HepG2 (cell line): Measurements from ENCODE around the gene TMEM63C. TPM values are rescaled to one million over a fixed set of nuclear protein-coding genes. Genes with fewer than 3 reads are reported as not detected.

Experiments
- ATAC-seq: fragments of 200-7000 bp; cut with Tn5 transposase; 3 replicates; pipeline ENCODE4 v1.9.1; 2020; ENCODE audit warnings: mild to moderate bottlenecking, moderate library complexity
- BruUV-seq: library from RNA; stranded (reverse); fragments of 400-500 nt; replicated peaks from 2 replicates; lab custom pipeline; 2021; lab: Mats Ljungman, UMichigan
- CTCF ChIA-PET: fragments of 300-600 bp; formaldehyde crosslinking; extraction: SDS; loops from one replicate; lab custom pipeline; 2021; ENCODE audit warnings: low total read pairs, inconsistent platforms, low intra/inter-chr PET ratio; lab: Yijun Ruan, JAX
- POLR2A ChIA-PET: fragments of 350-600 bp; sonication (Branson Sonifier 250); formaldehyde crosslinking; loops from one replicate; lab custom pipeline; 2020; ENCODE audit warnings: antibody characterized with exemption, inconsistent platforms; lab: Yijun Ruan, JAX
- DNase-seq: peaks from one replicate; pipeline ENCODE4 v3.0.0-alpha.2; 2015; ENCODE audit warnings: low spot score
- FAIRE-seq: peaks from 3 replicates; lab custom pipeline; 2011; peaks lifted over from hg19 to GRCh38; lab: Jason Lieb, UNC
- H2AFZ ChIP-seq: one replicate; pipeline ENCODE4 v1.6.1; 2011; ENCODE audit warnings: low read length, inconsistent platforms
- H3K27ac ChIP-seq: fragments of 300-600 bp; 3 replicates; pipeline ENCODE4 v1.8.0; 2011; ENCODE audit warnings: mixed run types, mild to moderate bottlenecking, mixed read lengths, low read length, inconsistent platforms; ENCODE audit not compliant: insufficient read depth; ENCODE audit errors: extremely low read length
- H3K27me3 ChIP-seq, 2 experiments: fragments of 200-600 bp in 1 of 2; 2 replicates in 1 of 2; 3 replicates in 1 of 2; pipeline versions ENCODE4 v1.6.0 to v1.8.0; 2011; ENCODE audit warnings: low read length in 2 of 2, mild to moderate bottlenecking in 2 of 2, moderate library complexity in 2 of 2, inconsistent platforms in 1 of 2; ENCODE audit not compliant: insufficient read depth in 2 of 2, control insufficient read depth in 1 of 2
- H3K36me3 ChIP-seq, 2 experiments: fragments of 200-600 bp in 1 of 2; replicated peaks in 1 of 2; 2 replicates in 1 of 2; 3 replicates in 1 of 2; pipeline versions ENCODE4 v1.5.1 to v1.8.0; 2011; ENCODE audit warnings: low read length in 2 of 2, inconsistent platforms in 1 of 2; ENCODE audit not compliant: insufficient read depth in 2 of 2, control insufficient read depth in 1 of 2
- H3K4me1 ChIP-seq: 2 replicates; pipeline ENCODE4 v1.5.1; 2012; ENCODE audit warnings: low read length, inconsistent platforms; ENCODE audit not compliant: insufficient read depth
- H3K4me2 ChIP-seq: 2 replicates; pipeline ENCODE4 v1.6.0; 2011; ENCODE audit warnings: low read depth, low read length, inconsistent platforms
- H3K4me3 ChIP-seq, 3 experiments: fragments of 200-600 bp in 1 of 3; sonication (generic), shearing (Covaris generic) in 1 of 3; replicated peaks in 1 of 3; 2 replicates each; pipeline ENCODE4 v1.5.1; 2011 to 2016; ENCODE audit warnings: low read length in 3 of 3, inconsistent platforms in 2 of 3, low read depth in 2 of 3, mild to moderate bottlenecking in 2 of 3, control low read depth in 1 of 3, mixed read lengths in 1 of 3; ENCODE audit not compliant: insufficient read depth in 1 of 3
- H3K79me2 ChIP-seq: one replicate; pipeline ENCODE4 v1.6.1; 2011; ENCODE audit warnings: low read length, inconsistent platforms; ENCODE audit not compliant: insufficient read depth
- H3K9ac ChIP-seq: 2 replicates; pipeline ENCODE4 v1.6.0; 2011; ENCODE audit warnings: mild to moderate bottlenecking, low read depth, low read length, inconsistent platforms; ENCODE audit not compliant: insufficient read depth
- H3K9me3 ChIP-seq: 2 replicates; pipeline ENCODE4 v1.5.1; 2012; ENCODE audit warnings: mild to moderate bottlenecking, low read length
- H4K20me1 ChIP-seq: 2 replicates; pipeline ENCODE4 v1.6.0; 2011; ENCODE audit warnings: inconsistent platforms, mild to moderate bottlenecking, low read length, moderate library complexity; ENCODE audit not compliant: insufficient read depth
- ADNP ChIP-seq: sonication (generic); formaldehyde crosslinking; IDR thresholded peaks from 2 replicates; pipeline ENCODE4 v1.4.0; 2020; ENCODE audit warnings: missing genetic modification reagents
- HMG20A ChIP-seq: IDR thresholded peaks from 2 replicates; pipeline ENCODE4 v1.6.1; 2016; ENCODE audit warnings: borderline replicate concordance
- SMC3 ChIP-seq: IDR thresholded peaks from 2 replicates; pipeline ENCODE4 v1.6.1; 2011; ENCODE audit warnings: low read length, improper control_type of control experiment
- STAG1 ChIP-seq: sonication (generic); formaldehyde crosslinking; IDR thresholded peaks from 2 replicates; pipeline ENCODE4 v1.4.0; 2020; ENCODE audit warnings: missing genetic modification reagents
- ZNF75D ChIP-seq: sonication (generic); formaldehyde crosslinking; IDR thresholded peaks from 2 replicates; pipeline ENCODE4 v1.8.1; 2023; ENCODE audit warnings: missing genetic modification reagents, mild to moderate bottlenecking, borderline replicate concordance
- WGBS: methylation state at CpG from one replicate; pipeline ENCODE4 v1.1.6; 2017; ENCODE audit warnings: low lambda C conversion rate; 5-methylcytosine and 5-hydroxymethylcytosine counted together
- in situ Hi-C: cut with HindIII; loops from 2 replicates; pipeline ENCODE4 v1.10.0; 2017; ENCODE audit warnings: low pct_unique_long_range_greater_than_20kb; ENCODE audit not compliant: extremely low pct_ligation_motif_present
- intact Hi-C: fragments of 100-400 bp; cut with micrococcal nuclease; formaldehyde crosslinking; loops from one replicate; pipeline ENCODE4 v1.10.0; 2022; ENCODE audit not compliant: unreplicated experiment
- polyA plus RNA-seq, 8 experiments: library from polyadenylated mRNA; depleted of rRNA in 3 of 8; stranded (reverse) in 7 of 8; unstranded in 1 of 8; fragments of >200 nt; fragmentation: Illumina TruSeq in 4 of 8; extraction: Trizol in 4 of 8; gene quantifications; 2 replicates each; pipeline versions ENCODE4 v1.2.1 to v1.2.3, GENCODE V29; 2011 to 2016; ENCODE audit warnings: low read depth in 4 of 8, missing spikeins in 1 of 8, mixed read lengths in 1 of 8; ENCODE audit not compliant: insufficient read depth in 1 of 8
- total RNA-seq, 5 experiments: library from RNA; depleted of rRNA; stranded (reverse); fragments of >200 nt; fragmentation: Illumina TruSeq; extraction: Trizol; gene quantifications; 2 replicates each; pipeline ENCODE4 v1.2.3, GENCODE V29; 2016; ENCODE audit warnings: low read depth in 1 of 5
- TF ChIP-seq, protein P1 (sequence below): sonication (generic); formaldehyde crosslinking; IDR thresholded peaks from 2 replicates; pipeline ENCODE4 v1.5.0; 2020; ENCODE audit warnings: mild to moderate bottlenecking, missing genetic modification reagents, moderate library complexity

TMEM63C gene
- total and polyA plus RNA-seq, 2 of the 13 experiments (the other 11 are each of a cell fraction or from before 2014, with no cell fraction given): 0.17 to 0.27 TPM

DNA sequence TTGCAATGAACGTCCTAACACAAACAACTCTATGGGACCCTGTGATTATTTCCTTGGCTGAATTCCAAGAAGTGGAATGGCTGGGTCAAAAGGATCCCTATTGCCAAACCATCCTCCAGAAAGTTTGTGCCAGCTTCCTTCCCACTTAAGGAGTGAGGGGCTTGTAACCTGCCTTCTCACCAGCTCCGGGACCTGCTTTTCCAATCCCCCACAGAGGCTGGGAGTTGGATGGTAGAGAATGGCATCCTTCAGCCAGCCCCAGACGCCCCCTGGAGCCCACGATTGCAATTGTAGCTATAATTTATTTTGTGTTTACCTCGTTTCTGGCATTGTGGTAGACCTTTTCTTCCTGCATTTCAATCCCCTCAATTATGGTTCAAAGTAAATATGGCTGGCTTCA lies 30.4 kb upstream of the TMEM63C start:
- no peak for DNase-seq

More for the DNA sequence above, 30.4 kb upstream of the TMEM63C start:
- WGBS: 0% methylated on average over 5 of the region's 5 CpGs
- no peaks in the 10 kb centered on the region for H4K20me1 ChIP-seq
- BruUV-seq: no TSS peak
- no peak overlapping the region for H3K4me2 ChIP-seq
- intact Hi-C loops (loop anchor here (5.0 to 10.0 kb wide), 2 partner anchors 161 to 404 kb away; no protein-coding TSS in a partner anchor), in situ Hi-C loops (no loop called here)
- no peaks in the 10 kb centered on the region for H3K79me2 ChIP-seq
- no peak overlapping the region for H3K9ac ChIP-seq
- ChIA-PET CTCF (interaction anchor here (1.5 to 1.9 kb wide), 3 partner anchors 11 to 279 kb away, joined by 5 to 8 read pairs (median 6); no protein-coding TSS in a partner anchor), POLR2A (no interaction called here)
- no peaks in the 10 kb centered on the region for H3K9me3 ChIP-seq
- H3K4me3 ChIP-seq: no peak overlapping the region
- H3K27me3 ChIP-seq: peaks cover 0 to 19% of the 10 kb centered on the region in 2 experiments; a peak in 4 of 5 replicates
- ATAC-seq (peak; percentile 73), FAIRE-seq (peak; percentile 37)
- H2AFZ ChIP-seq: no peak overlapping the region
- H3K27ac ChIP-seq: no peak overlapping the region
- TF ChIP-seq, protein P1, sequence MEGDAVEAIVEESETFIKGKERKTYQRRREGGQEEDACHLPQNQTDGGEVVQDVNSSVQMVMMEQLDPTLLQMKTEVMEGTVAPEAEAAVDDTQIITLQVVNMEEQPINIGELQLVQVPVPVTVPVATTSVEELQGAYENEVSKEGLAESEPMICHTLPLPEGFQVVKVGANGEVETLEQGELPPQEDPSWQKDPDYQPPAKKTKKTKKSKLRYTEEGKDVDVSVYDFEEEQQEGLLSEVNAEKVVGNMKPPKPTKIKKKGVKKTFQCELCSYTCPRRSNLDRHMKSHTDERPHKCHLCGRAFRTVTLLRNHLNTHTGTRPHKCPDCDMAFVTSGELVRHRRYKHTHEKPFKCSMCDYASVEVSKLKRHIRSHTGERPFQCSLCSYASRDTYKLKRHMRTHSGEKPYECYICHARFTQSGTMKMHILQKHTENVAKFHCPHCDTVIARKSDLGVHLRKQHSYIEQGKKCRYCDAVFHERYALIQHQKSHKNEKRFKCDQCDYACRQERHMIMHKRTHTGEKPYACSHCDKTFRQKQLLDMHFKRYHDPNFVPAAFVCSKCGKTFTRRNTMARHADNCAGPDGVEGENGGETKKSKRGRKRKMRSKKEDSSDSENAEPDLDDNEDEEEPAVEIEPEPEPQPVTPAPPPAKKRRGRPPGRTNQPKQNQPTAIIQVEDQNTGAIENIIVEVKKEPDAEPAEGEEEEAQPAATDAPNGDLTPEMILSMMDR (CRISPR knock-in tag): peak; percentile 64
- no peak for TF ChIP-seq ZNF75D
- peak; percentile 34 for TF ChIP-seq STAG1
- peak; percentile 45; the same call in 1 of the 2 replicates for TF ChIP-seq SMC3
- no peak for TF ChIP-seq ADNP (CRISPR knock-in tag)
- no peak for TF ChIP-seq HMG20A (CRISPR knock-in tag)
- H3K4me1 ChIP-seq: no peaks in the 10 kb centered on the region
- H3K36me3 ChIP-seq: no peaks in the 10 kb centered on the region
